C4-2B (cell line): ENCODE data around the gene PDCD1LG2.
"Not testable (repeated sequence)": the region's sequence is repeated elsewhere in the genome, so short reads cannot be mapped to it uniquely, and the experiment has no call there.

Experiments
- H3K27ac ChIP-seq: fragments of 450-650 bp; 2 replicates; pipeline ENCODE4 v1.5.1; 2017
- CTCF ChIP-seq: fragments of 450-650 bp; conservative IDR thresholded peaks from 2 replicates; pipeline ENCODE4 v1.5.1; 2017; ENCODE audit warnings: mild to moderate bottlenecking
- ZFX ChIP-seq: fragments of 450-650 bp; IDR thresholded peaks from 2 replicates; pipeline ENCODE4 v1.6.1; 2017

Gene PDCD1LG2

DNA sequence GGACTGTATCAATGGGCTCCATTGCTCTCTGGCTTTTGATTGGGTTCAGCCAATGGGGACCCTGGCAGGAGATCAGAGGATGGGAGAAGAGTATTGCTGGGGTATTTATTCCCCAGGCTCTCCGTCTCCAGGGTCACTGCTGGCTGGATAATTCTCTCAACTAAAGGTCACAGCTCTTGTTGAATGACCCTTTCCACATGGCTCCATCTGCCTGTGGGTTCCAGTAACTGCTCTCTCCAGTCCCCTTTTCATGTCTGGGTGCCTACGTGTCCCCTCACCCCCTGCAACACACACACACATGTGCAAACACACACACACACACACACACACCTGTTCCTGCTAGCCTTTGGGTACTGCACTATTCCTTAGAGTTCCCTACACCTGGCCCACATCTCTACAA lies 64.7 kb downstream of the PDCD1LG2 start:
- TF ChIP-seq ZFX (no peak), CTCF (no peak; the same call in 1 of the 2 replicates)
- H3K27ac ChIP-seq = no peak overlapping the region

GRCh38 chr9:5577225-5577624 lies 66.9 kb downstream of the PDCD1LG2 start:
- no peak overlapping the region for H3K27ac ChIP-seq
- TF ChIP-seq CTCF = no peak
- no peak for TF ChIP-seq ZFX

GRCh38 chr9:5578018-5578697 lies 67.8 kb downstream of the PDCD1LG2 start:
- TF ChIP-seq CTCF = no peak
- TF ChIP-seq ZFX = no peak
- H3K27ac ChIP-seq = no peak overlapping the region

GRCh38 chr9:5578698-5579085 lies 68.4 kb downstream of the PDCD1LG2 start:
- H3K27ac ChIP-seq = no peak overlapping the region
- TF ChIP-seq ZFX (no peak), CTCF (no peak)

DNA sequence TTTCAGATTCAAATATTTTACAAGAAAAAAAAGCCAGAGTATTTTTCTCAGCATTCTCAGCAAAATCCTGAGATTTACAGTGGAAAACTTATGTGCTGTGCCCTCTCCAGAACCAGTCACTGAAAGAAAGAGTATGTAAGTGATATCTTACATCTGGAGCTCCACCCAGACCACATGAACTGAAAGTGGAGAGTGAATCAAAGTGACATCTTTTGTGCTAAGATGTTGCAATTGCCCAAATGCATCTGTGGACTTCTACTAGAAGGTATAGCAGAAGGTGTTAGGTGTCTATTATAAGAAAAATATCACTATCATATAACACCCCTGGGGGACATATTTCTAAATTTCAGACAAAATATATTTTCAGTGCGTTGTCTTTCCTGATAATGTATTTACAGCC lies 69.5 kb downstream of the PDCD1LG2 start:
- TF ChIP-seq CTCF = no peak
- no peak for TF ChIP-seq ZFX

GRCh38 chr9:5580650-5581049 lies 70.3 kb downstream of the PDCD1LG2 start:
- TF ChIP-seq CTCF (no peak), ZFX (no peak)
- H3K27ac ChIP-seq = no peak overlapping the region

More for the DNA sequence above, 69.5 kb downstream of the PDCD1LG2 start:
- H3K27ac ChIP-seq = no peak overlapping the region

DNA sequence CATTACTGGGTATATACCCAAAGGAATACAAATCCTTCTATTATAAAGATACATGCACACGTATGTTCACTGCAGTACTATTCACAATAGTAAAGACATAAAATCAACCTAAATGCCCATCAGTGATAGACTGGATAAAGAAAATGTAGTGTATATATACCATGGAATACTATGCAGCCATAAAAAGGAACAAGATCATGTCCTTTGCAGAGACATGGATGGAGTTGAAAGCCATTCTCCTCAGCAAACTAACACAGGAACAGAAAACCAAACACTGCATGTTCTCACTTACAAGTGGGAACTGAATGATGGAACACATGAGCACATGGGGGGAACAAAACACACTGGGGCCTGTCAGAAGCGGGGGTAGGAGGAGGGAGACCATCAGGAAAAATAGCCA lies 71.4 kb downstream of the PDCD1LG2 start:
- H3K27ac ChIP-seq = not testable (repeated sequence)

DNA sequence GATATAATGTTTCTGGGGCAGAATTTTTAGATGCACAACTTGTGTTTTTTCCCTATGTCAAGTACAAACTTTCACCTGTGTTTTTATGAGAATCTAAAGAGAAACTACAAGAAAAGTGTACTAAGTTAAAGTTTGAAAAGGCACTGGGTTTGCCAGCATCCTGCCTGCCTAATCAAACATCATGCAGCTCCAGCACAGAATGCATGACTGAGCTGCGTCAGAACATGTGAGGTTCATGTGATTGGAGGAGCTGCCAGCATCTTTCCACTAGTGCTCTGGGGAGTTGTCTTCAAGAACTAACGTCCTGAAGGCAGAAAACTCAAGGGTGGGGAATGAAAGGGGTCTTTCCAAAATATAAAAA lies 72.5 kb downstream of the PDCD1LG2 start:
- H3K27ac ChIP-seq = no peak overlapping the region
- no peak for TF ChIP-seq CTCF
- no peak for TF ChIP-seq ZFX
